C4-2B (cell line): ENCODE results near the gene PPP1R13L.

ENCODE experiments used
- CTCF ChIP-seq: fragments of 450-650 bp; conservative IDR thresholded peaks from 2 replicates; pipeline ENCODE4 v1.5.1; 2017; ENCODE audit warnings: mild to moderate bottlenecking
- ZFX ChIP-seq: fragments of 450-650 bp; IDR thresholded peaks from 2 replicates; pipeline ENCODE4 v1.6.1; 2017

GRCh38 chr19:45451850-45452387 lies 47.0 kb upstream of the PPP1R13L start:
- TF ChIP-seq CTCF (no peak), ZFX (no peak)
